Keratinocyte (primary cell): ENCODE measurements around the gene TMEM200C. TPM values are rescaled to one million over a fixed set of nuclear protein-coding genes. Genes with fewer than 3 reads are reported as not detected.

ENCODE experiments used
- DNase-seq: peaks from one replicate; pipeline ENCODE4 v3.0.0-alpha.2; 2011; ENCODE audit warnings: low read depth, missing footprints, low spot score
- FAIRE-seq: peaks from 2 replicates; lab custom pipeline; 2011; peaks lifted over from hg19 to GRCh38; lab: Jason Lieb, UNC
- H2AFZ ChIP-seq: 2 replicates; pipeline ENCODE4 v1.6.0; 2012; ENCODE audit warnings: low read length, control low read depth, inconsistent platforms; ENCODE audit not compliant: control insufficient read depth
- H3K27ac ChIP-seq: 2 replicates; pipeline ENCODE4 v1.5.1; 2011; ENCODE audit warnings: low read length; ENCODE audit not compliant: control insufficient read depth, insufficient read depth
- H3K27me3 ChIP-seq: 3 replicates; pipeline ENCODE4 v1.6.0; 2011; ENCODE audit warnings: low read length; ENCODE audit not compliant: control insufficient read depth, insufficient read depth; ENCODE audit errors: extremely low read depth
- H3K36me3 ChIP-seq, 2 experiments: 2 replicates in 1 of 2; 3 replicates in 1 of 2; pipeline ENCODE4 v1.5.1; 2011; ENCODE audit warnings: low read length in 2 of 2, mild to moderate bottlenecking in 1 of 2; ENCODE audit not compliant: control insufficient read depth in 2 of 2, insufficient read depth in 2 of 2; ENCODE audit errors: extremely low read depth in 1 of 2
- H3K4me1 ChIP-seq: 3 replicates; pipeline ENCODE4 v1.5.1; 2011; ENCODE audit warnings: low read length; ENCODE audit not compliant: control insufficient read depth, insufficient read depth; ENCODE audit errors: extremely low read depth
- H3K4me2 ChIP-seq: 3 replicates; pipeline ENCODE4 v1.6.0; 2011; ENCODE audit warnings: low read depth, low read length; ENCODE audit not compliant: control insufficient read depth, insufficient read depth; ENCODE audit errors: extremely low read depth
- H3K4me3 ChIP-seq, 3 experiments: fragments of 200-600 bp in 1 of 3; sonication (generic) in 1 of 3; 2 replicates in 2 of 3; 3 replicates in 1 of 3; pipeline ENCODE4 v1.5.1; 2011 to 2016; ENCODE audit warnings: low read length in 3 of 3, mild to moderate bottlenecking in 3 of 3, control low read depth in 2 of 3, inconsistent platforms in 1 of 3, low read depth in 1 of 3, mixed read lengths in 1 of 3, mixed run types in 1 of 3, moderate library complexity in 1 of 3; ENCODE audit not compliant: control insufficient read depth in 2 of 3, insufficient read depth in 2 of 3; ENCODE audit errors: extremely low read depth in 1 of 3
- H3K79me2 ChIP-seq: 2 replicates; pipeline ENCODE4 v1.6.0; 2012; ENCODE audit warnings: low read length; ENCODE audit not compliant: control insufficient read depth, insufficient read depth
- H3K9ac ChIP-seq: 3 replicates; pipeline ENCODE4 v1.6.0; 2011; ENCODE audit warnings: low read length; ENCODE audit not compliant: control insufficient read depth, insufficient read depth; ENCODE audit errors: extremely low read depth
- H3K9me1 ChIP-seq: 3 replicates; pipeline ENCODE4 v1.6.0; 2011; ENCODE audit warnings: low read length; ENCODE audit not compliant: control insufficient read depth, insufficient read depth; ENCODE audit errors: extremely low read depth
- H3K9me3 ChIP-seq: 2 replicates; pipeline ENCODE4 v1.5.1; 2012; ENCODE audit warnings: low read depth, low read length; ENCODE audit not compliant: control insufficient read depth
- H4K20me1 ChIP-seq: 3 replicates; pipeline ENCODE4 v1.6.0; 2011; ENCODE audit warnings: low read length; ENCODE audit not compliant: control insufficient read depth, insufficient read depth; ENCODE audit errors: extremely low read depth
- CTCF ChIP-seq, 3 experiments: IDR thresholded peaks in 1 of 3; conservative IDR thresholded peaks in 1 of 3; optimal IDR thresholded peaks in 1 of 3; 2 replicates in 2 of 3; 3 replicates in 1 of 3; pipeline versions ENCODE3 to v1.5.1; 2011; ENCODE audit warnings: low read length in 3 of 3, mild to moderate bottlenecking in 3 of 3, moderate library complexity in 2 of 3, control low read depth in 1 of 3, inconsistent platforms in 1 of 3; ENCODE audit not compliant: insufficient read depth in 2 of 3; ENCODE audit errors: extremely low read depth in 1 of 3
- EZH2 ChIP-seq: IDR thresholded peaks from one replicate; pipeline ENCODE4 v1.6.1; 2012; ENCODE audit warnings: inconsistent platforms, mild to moderate bottlenecking, low read length, moderate library complexity
- dilution Hi-C: fragments of 300-500 bp; cut with MboI; formaldehyde crosslinking; loops from one replicate; pipeline ENCODE4 v1.7.0; 2020; ENCODE audit warnings: low sequenced_read_pairs; ENCODE audit not compliant: extremely low pct_ligation_motif_present
- polyA plus RNA-seq, 5 experiments: library from polyadenylated mRNA; depleted of rRNA in 3 of 5; stranded (reverse) in 3 of 5; stranded (forward) in 1 of 5; unstranded in 1 of 5; fragments of >200 nt; gene quantifications; 1 replicate in 1 of 5; 2 replicates in 3 of 5; 3 replicates in 1 of 5; pipeline versions ENCODE4 v1.2.1 to v1.2.3, GENCODE V29; 2011 to 2012; ENCODE audit warnings: missing spikeins in 2 of 5, low read depth in 1 of 5, low replicate concordance in 1 of 5

Gene TMEM200C
- polyA plus RNA-seq, 1 donor (not counting 4 experiments of a cell fraction or from before 2014, with no cell fraction given) = not detected

GRCh38 chr18:5918205-5918858 lies 23.0 kb upstream of the TMEM200C start:
- no peaks in the 10 kb centered on the region for H3K79me2 ChIP-seq
- FAIRE-seq (no peak), DNase-seq (no peak)
- H3K4me2 ChIP-seq = no peak overlapping the region
- no peaks in the 10 kb centered on the region for H3K4me1 ChIP-seq
- no peaks in the 10 kb centered on the region for H3K36me3 ChIP-seq
- TF ChIP-seq CTCF (optimal IDR thresholded peaks at IDR 0.05 in 1 of 3, IDR thresholded peaks at IDR 0.05 in 1 of 3, conservative IDR thresholded peaks at IDR 0.05 in 1 of 3; ENCODE audit: extremely low read depth in 1 of 3, insufficient read depth in 2 of 3, low read length in 3 of 3) (no peak), EZH2 (no peak)
- no peak overlapping the region for H2AFZ ChIP-seq
- dilution Hi-C loops = no loop called here
- H3K9me1 ChIP-seq = no peaks in the 10 kb centered on the region
- H3K4me3 ChIP-seq = no peak overlapping the region
- H4K20me1 ChIP-seq = no peaks in the 10 kb centered on the region
- H3K27me3 ChIP-seq = peaks cover 3% of the 10 kb centered on the region
- H3K9ac ChIP-seq = no peak overlapping the region
- no peak overlapping the region for H3K27ac ChIP-seq
- H3K9me3 ChIP-seq = no peaks in the 10 kb centered on the region

GRCh38 chr18:5914951-5915350 lies 19.6 kb upstream of the TMEM200C start:
- FAIRE-seq (no peak), DNase-seq (no peak)
- no peak overlapping the region for H2AFZ ChIP-seq
- no peak overlapping the region for H3K9ac ChIP-seq
- H3K9me1 ChIP-seq = no peaks in the 10 kb centered on the region
- H3K4me2 ChIP-seq = no peak overlapping the region
- H3K79me2 ChIP-seq = no peaks in the 10 kb centered on the region
- peaks cover 3% of the 10 kb centered on the region for H3K27me3 ChIP-seq
- no peak for TF ChIP-seq CTCF (optimal IDR thresholded peaks at IDR 0.05 in 1 of 3, IDR thresholded peaks at IDR 0.05 in 1 of 3, conservative IDR thresholded peaks at IDR 0.05 in 1 of 3; ENCODE audit: extremely low read depth in 1 of 3, insufficient read depth in 2 of 3, low read length in 3 of 3)
- TF ChIP-seq EZH2 = no peak
- no peaks in the 10 kb centered on the region for H4K20me1 ChIP-seq
- H3K27ac ChIP-seq = no peak overlapping the region
- no peak overlapping the region for H3K4me3 ChIP-seq
- no peaks in the 10 kb centered on the region for H3K4me1 ChIP-seq
- H3K36me3 ChIP-seq = no peaks in the 10 kb centered on the region
- H3K9me3 ChIP-seq = no peaks in the 10 kb centered on the region
- dilution Hi-C loops = no loop called here
